Endodermal cell (in vitro differentiated cells): Measurements from ENCODE around the gene CCNK. TPM values are rescaled to one million over a fixed set of nuclear protein-coding genes. Genes with fewer than 3 reads are reported as not detected.

ENCODE experiments used
- DNase-seq: peaks from one replicate; pipeline ENCODE4 v3.0.0-alpha.2; 2017
- H3K27ac ChIP-seq: 2 replicates; pipeline ENCODE4 v1.5.1; 2013; ENCODE audit warnings: mild to moderate bottlenecking, low read depth, low read length, moderate library complexity
- H3K27me3 ChIP-seq: 2 replicates; pipeline ENCODE4 v1.6.1; 2013; ENCODE audit warnings: mild to moderate bottlenecking, low read length, moderate library complexity; ENCODE audit not compliant: insufficient read depth, control insufficient read depth, poor library complexity, severe bottlenecking
- H3K36me3 ChIP-seq: 2 replicates; pipeline ENCODE4 v1.7.0; 2013; ENCODE audit warnings: mild to moderate bottlenecking, low read length, moderate library complexity; ENCODE audit not compliant: control insufficient read depth, insufficient read depth
- H3K4me1 ChIP-seq: one replicate; pipeline ENCODE4 v1.7.0; 2013; ENCODE audit warnings: low read length; ENCODE audit not compliant: control insufficient read depth, insufficient read depth
- H3K4me3 ChIP-seq: 2 replicates; pipeline ENCODE4 v1.5.1; 2013; ENCODE audit warnings: mild to moderate bottlenecking, low read length, moderate library complexity
- H3K9ac ChIP-seq: 2 replicates; pipeline ENCODE4 v1.6.1; 2013; ENCODE audit warnings: mild to moderate bottlenecking, low read length, moderate library complexity; ENCODE audit not compliant: poor library complexity, severe bottlenecking; ENCODE audit errors: extremely low read depth
- H3K9me3 ChIP-seq: 2 replicates; pipeline ENCODE4 v1.6.1; 2013; ENCODE audit warnings: mild to moderate bottlenecking, low read length, moderate library complexity; ENCODE audit not compliant: control insufficient read depth
- H3K27ac Mint-ChIP-seq: 2 replicates; pipeline ENCODE4 v1.8.0; 2020; ENCODE audit warnings: mixed read lengths
- H3K27me3 Mint-ChIP-seq: 2 replicates; pipeline ENCODE4 v1.8.0; 2021; ENCODE audit warnings: mild to moderate bottlenecking, mixed read lengths; ENCODE audit not compliant: insufficient read depth
- H3K36me3 Mint-ChIP-seq: 2 replicates; pipeline ENCODE4 v1.8.0; 2020; ENCODE audit warnings: low read depth, mixed read lengths
- H3K4me1 Mint-ChIP-seq: 2 replicates; pipeline ENCODE4 v1.8.0; 2020; ENCODE audit warnings: mixed read lengths
- H3K4me3 Mint-ChIP-seq: 2 replicates; pipeline ENCODE4 v1.8.0; 2020; ENCODE audit warnings: mild to moderate bottlenecking, moderate library complexity, mixed read lengths
- H3K9me3 Mint-ChIP-seq: 2 replicates; pipeline ENCODE4 v1.8.0; 2020; ENCODE audit warnings: mild to moderate bottlenecking, mixed read lengths
- CTCF ChIP-seq: fragments of 200-600 bp; sonication (generic); conservative IDR thresholded peaks from 2 replicates; pipeline ENCODE4 v1.5.0; 2021; ENCODE audit warnings: antibody characterized with exemption, mild to moderate bottlenecking
- WGBS, 2 experiments: methylation state at CpG; one replicate each; pipeline versions ENCODE4 v1.1.5 to v1.1.7; 2013; ENCODE audit warnings: missing lambda C conversion rate in 2 of 2, mixed read lengths in 1 of 2; ENCODE audit not compliant: insufficient coverage in 1 of 2, insufficient read length in 1 of 2; 5-methylcytosine and 5-hydroxymethylcytosine counted together
- total RNA-seq, 2 donors: library from RNA; stranded (reverse); fragmentation: NEBNext Ultra II Directional in 1 of 2; extraction: Animal tissue kit (Norgen Biotek cat#: 25700) in 1 of 2; gene quantifications; 2 replicates in 1 of 2; 3 replicates in 1 of 2; pipeline ENCODE4 v1.2.1, GENCODE V29; 2021

Gene CCNK
- total RNA-seq, 2 donors from 2014 or later = 71.5 to 77.1 TPM

GRCh38 chr14:99451234-99451633 is 30.0 kb upstream of the CCNK start:
- Mint-ChIP-seq H3K4me3 (no peak overlapping the region), H3K27me3 (no peaks in the 10 kb centered on the region), H3K9me3 (no peaks in the 10 kb centered on the region), H3K4me1 (no peaks in the 10 kb centered on the region), H3K27ac (no peak overlapping the region), H3K36me3 (peaks cover 63% of the 10 kb centered on the region)
- DNase-seq = no peak
- WGBS, 2 experiments = 88 to 90% methylated on average over 3 to 5 of the region's 5 CpGs
- Histone ChIP-seq H3K36me3 (peaks cover 85% of the 10 kb centered on the region), H3K27me3 (no peaks in the 10 kb centered on the region), H3K4me1 (no peaks in the 10 kb centered on the region), H3K4me3 (no peak overlapping the region), H3K27ac (no peak overlapping the region), H3K9me3 (no peaks in the 10 kb centered on the region), H3K9ac (no peak overlapping the region)
- TF ChIP-seq CTCF = no peak

- no peaks in the 10 kb centered on the region for H3K4me1 ChIP-seq
- DNase-seq = no peak
- no peaks in the 10 kb centered on the region for H3K4me1 Mint-ChIP-seq
- H3K9me3 ChIP-seq = no peaks in the 10 kb centered on the region
- H3K27ac Mint-ChIP-seq = no peak overlapping the region
- no peaks in the 10 kb centered on the region for H3K27me3 ChIP-seq
- no peak overlapping the region for H3K4me3 ChIP-seq
- no peak overlapping the region for H3K27ac ChIP-seq
- no peaks in the 10 kb centered on the region for H3K27me3 Mint-ChIP-seq
- peaks cover 59% of the 10 kb centered on the region for H3K36me3 Mint-ChIP-seq
- no peak for TF ChIP-seq CTCF
- H3K9ac ChIP-seq = no peak overlapping the region
- H3K4me3 Mint-ChIP-seq = no peak overlapping the region
- 88 to 94% methylated on average over 1 to 4 of the region's 4 CpGs for WGBS, 2 experiments
- peaks cover 86% of the 10 kb centered on the region for H3K36me3 ChIP-seq
- H3K9me3 Mint-ChIP-seq = no peaks in the 10 kb centered on the region
Observed at GRCh38 chr14:99452968-99453367, 28.2 kb upstream of the CCNK start.

- DNase-seq = peak; percentile 3
- Mint-ChIP-seq H3K4me3 (no peak overlapping the region), H3K27ac (no peak overlapping the region), H3K36me3 (peaks cover 60% of the 10 kb centered on the region), H3K4me1 (no peaks in the 10 kb centered on the region), H3K9me3 (no peaks in the 10 kb centered on the region), H3K27me3 (no peaks in the 10 kb centered on the region)
- Histone ChIP-seq H3K27me3 (no peaks in the 10 kb centered on the region), H3K4me1 (no peaks in the 10 kb centered on the region), H3K9me3 (no peaks in the 10 kb centered on the region), H3K36me3 (peaks cover 80% of the 10 kb centered on the region), H3K4me3 (no peak overlapping the region), H3K27ac (no peak overlapping the region), H3K9ac (no peak overlapping the region)
- TF ChIP-seq CTCF = no peak
- WGBS, 2 experiments = 80% methylated on average over 3 of the region's 3 CpGs; no CpG with 5 or more reads in 1 of the 2 experiments
Observed at GRCh38 chr14:99454246-99454645, 27.0 kb upstream of the CCNK start.
